HepG2 (cell line): ENCODE results near the gene IBA57. TPM values are rescaled to one million over a fixed set of nuclear protein-coding genes. Genes with fewer than 3 reads are reported as not detected.

ENCODE experiments used
- FOSL2 ChIP-seq: sonication (generic); formaldehyde crosslinking; IDR thresholded peaks from 2 replicates; pipeline ENCODE4 v1.4.0; 2020; ENCODE audit warnings: missing genetic modification reagents
- GATAD2A ChIP-seq: IDR thresholded peaks from 2 replicates; pipeline ENCODE4 v1.6.1; 2016
- HMG20B ChIP-seq: conservative IDR thresholded peaks from 2 replicates; pipeline ENCODE4 v1.6.1; 2016; ENCODE audit warnings: missing genetic modification reagents, missing compliant biosample characterization
- HOXA9 ChIP-seq: sonication (generic); formaldehyde crosslinking; IDR thresholded peaks from 2 replicates; pipeline ENCODE4 v1.8.1; 2022; ENCODE audit warnings: missing genetic modification reagents, mild to moderate bottlenecking, moderate library complexity, borderline replicate concordance
- KLF6 ChIP-seq: IDR thresholded peaks from 2 replicates; pipeline ENCODE4 v1.8.0; 2016; ENCODE audit warnings: missing biosample characterization, missing genetic modification reagents
- MAFK ChIP-seq, 2 experiments: IDR thresholded peaks in 1 of 2; conservative IDR thresholded peaks in 1 of 2; 2 replicates each; pipeline ENCODE4 v1.6.1; 2011; ENCODE audit warnings: improper control_type of control experiment in 2 of 2, low read length in 2 of 2
- MAZ ChIP-seq, 2 experiments: sonication (generic) in 1 of 2; formaldehyde crosslinking in 1 of 2; IDR thresholded peaks; 2 replicates each; pipeline versions ENCODE4 v1.5.0 to v1.6.1; 2012 to 2020; ENCODE audit warnings: low read depth in 2 of 2, mild to moderate bottlenecking in 2 of 2, borderline replicate concordance in 1 of 2, improper control_type of control experiment in 1 of 2, low read length in 1 of 2, missing genetic modification reagents in 1 of 2, moderate library complexity in 1 of 2
- NR2C2 ChIP-seq: sonication (generic); formaldehyde crosslinking; IDR thresholded peaks from 2 replicates; pipeline ENCODE4 v1.4.0; 2020; ENCODE audit warnings: missing genetic modification reagents, mild to moderate bottlenecking, moderate library complexity, borderline replicate concordance
- PAX8 ChIP-seq: sonication (generic); formaldehyde crosslinking; IDR thresholded peaks from 2 replicates; pipeline ENCODE4 v1.8.0; 2022; ENCODE audit warnings: mild to moderate bottlenecking, missing genetic modification reagents, borderline replicate concordance
- RAD51 ChIP-seq: fragments of 450-650 bp; IDR thresholded peaks from 2 replicates; pipeline ENCODE4 v1.6.1; 2016; ENCODE audit warnings: borderline replicate concordance
- REL ChIP-seq: sonication (generic); formaldehyde crosslinking; conservative IDR thresholded peaks from 2 replicates; pipeline ENCODE4 v1.8.0; 2022; ENCODE audit warnings: mild to moderate bottlenecking, missing genetic modification reagents, moderate library complexity
- XRCC5 ChIP-seq: fragments of 200-400 bp; formaldehyde crosslinking; optimal IDR thresholded peaks from 2 replicates; pipeline ENCODE3; 2017; ENCODE audit warnings: mild to moderate bottlenecking, low read length
- ZNF101 ChIP-seq: sonication (generic); formaldehyde crosslinking; IDR thresholded peaks from 2 replicates; pipeline ENCODE4 v1.4.0; 2020; ENCODE audit warnings: mild to moderate bottlenecking, low read depth, missing genetic modification reagents, borderline replicate concordance
- ZNF451 ChIP-seq: sonication (generic); formaldehyde crosslinking; IDR thresholded peaks from 2 replicates; pipeline ENCODE4 v1.5.0; 2020; ENCODE audit warnings: mild to moderate bottlenecking, missing genetic modification reagents
- ZNF615 ChIP-seq: sonication (generic); formaldehyde crosslinking; IDR thresholded peaks from 2 replicates; pipeline ENCODE4 v1.5.0; 2020; ENCODE audit warnings: mild to moderate bottlenecking, missing genetic modification reagents, borderline replicate concordance
- polyA plus RNA-seq, 8 experiments: library from polyadenylated mRNA; depleted of rRNA in 3 of 8; stranded (reverse) in 7 of 8; unstranded in 1 of 8; fragments of >200 nt; fragmentation: Illumina TruSeq in 4 of 8; extraction: Trizol in 4 of 8; gene quantifications; 2 replicates each; pipeline versions ENCODE4 v1.2.1 to v1.2.3, GENCODE V29; 2011 to 2016; ENCODE audit warnings: low read depth in 4 of 8, missing spikeins in 1 of 8, mixed read lengths in 1 of 8; ENCODE audit not compliant: insufficient read depth in 1 of 8
- total RNA-seq, 5 experiments: library from RNA; depleted of rRNA; stranded (reverse); fragments of >200 nt; fragmentation: Illumina TruSeq; extraction: Trizol; gene quantifications; 2 replicates each; pipeline ENCODE4 v1.2.3, GENCODE V29; 2016; ENCODE audit warnings: low read depth in 1 of 5
- TF ChIP-seq, protein P1 (sequence below): sonication (generic); formaldehyde crosslinking; conservative IDR thresholded peaks from 2 replicates; pipeline ENCODE4 v1.4.0; 2020; ENCODE audit warnings: mild to moderate bottlenecking, missing genetic modification reagents, moderate library complexity
- TF ChIP-seq, protein P2 (sequence below): sonication (generic); formaldehyde crosslinking; IDR thresholded peaks from 2 replicates; pipeline ENCODE4 v1.8.1; 2023; ENCODE audit warnings: missing genetic modification reagents, inconsistent platforms, borderline replicate concordance
- TF ChIP-seq, protein P3 (sequence below): sonication (generic); formaldehyde crosslinking; IDR thresholded peaks from 2 replicates; pipeline ENCODE4 v1.4.0; 2020; ENCODE audit warnings: missing genetic modification reagents
- TF ChIP-seq, protein P4 (sequence below): sonication (generic); formaldehyde crosslinking; IDR thresholded peaks from 2 replicates; pipeline ENCODE4 v1.8.0; 2022; ENCODE audit warnings: missing genetic modification reagents, mild to moderate bottlenecking, moderate library complexity, borderline replicate concordance

The IBA57 gene
- total and polyA plus RNA-seq, 2 of the 13 experiments (the other 11 are each of a cell fraction or from before 2014, with no cell fraction given) = 2.3 to 10.2 TPM

DNA sequence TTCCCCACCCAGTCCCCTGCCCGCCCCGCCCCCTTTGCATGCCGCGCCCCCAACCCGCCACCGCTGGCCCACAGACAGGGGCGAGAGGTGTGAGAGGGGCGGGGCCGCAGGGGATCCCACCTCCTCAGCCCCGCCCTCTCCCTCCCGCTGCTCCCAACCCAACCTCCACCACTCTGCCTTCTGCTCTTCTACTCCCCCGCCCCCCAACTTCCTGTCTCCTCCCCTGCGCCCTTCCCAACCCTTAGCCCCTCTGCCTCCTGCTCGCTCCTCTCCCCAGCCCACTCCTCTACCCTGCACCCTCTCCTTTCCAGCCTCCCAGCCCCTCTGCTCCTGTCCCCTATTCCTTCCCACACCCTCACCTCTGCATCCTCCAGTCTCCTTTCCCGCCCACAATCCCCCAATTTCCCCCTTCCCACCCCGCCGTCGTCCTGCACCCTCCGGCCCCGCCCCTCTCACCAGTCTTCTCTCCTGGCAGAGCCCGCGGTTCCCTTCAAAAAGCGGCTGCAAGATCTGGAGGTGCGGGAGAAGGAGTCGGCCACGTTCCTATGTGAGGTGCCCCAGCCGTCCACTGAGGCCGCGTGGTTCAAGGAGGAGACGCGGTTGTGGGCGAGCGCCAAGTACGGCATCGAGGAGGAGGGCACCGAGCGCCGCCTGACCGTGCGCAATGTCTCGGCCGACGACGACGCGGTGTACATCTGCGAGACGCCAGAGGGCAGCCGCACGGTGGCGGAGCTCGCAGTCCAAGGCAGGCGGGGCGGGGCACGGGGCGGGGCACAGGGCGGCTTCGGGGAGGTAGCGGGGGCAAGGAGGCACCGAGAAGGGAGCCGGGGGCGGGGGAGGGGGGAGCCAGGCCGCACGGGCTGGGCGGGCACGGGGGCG lies 47.6 kb downstream of the IBA57 start (continued):
- TF ChIP-seq, protein P1, sequence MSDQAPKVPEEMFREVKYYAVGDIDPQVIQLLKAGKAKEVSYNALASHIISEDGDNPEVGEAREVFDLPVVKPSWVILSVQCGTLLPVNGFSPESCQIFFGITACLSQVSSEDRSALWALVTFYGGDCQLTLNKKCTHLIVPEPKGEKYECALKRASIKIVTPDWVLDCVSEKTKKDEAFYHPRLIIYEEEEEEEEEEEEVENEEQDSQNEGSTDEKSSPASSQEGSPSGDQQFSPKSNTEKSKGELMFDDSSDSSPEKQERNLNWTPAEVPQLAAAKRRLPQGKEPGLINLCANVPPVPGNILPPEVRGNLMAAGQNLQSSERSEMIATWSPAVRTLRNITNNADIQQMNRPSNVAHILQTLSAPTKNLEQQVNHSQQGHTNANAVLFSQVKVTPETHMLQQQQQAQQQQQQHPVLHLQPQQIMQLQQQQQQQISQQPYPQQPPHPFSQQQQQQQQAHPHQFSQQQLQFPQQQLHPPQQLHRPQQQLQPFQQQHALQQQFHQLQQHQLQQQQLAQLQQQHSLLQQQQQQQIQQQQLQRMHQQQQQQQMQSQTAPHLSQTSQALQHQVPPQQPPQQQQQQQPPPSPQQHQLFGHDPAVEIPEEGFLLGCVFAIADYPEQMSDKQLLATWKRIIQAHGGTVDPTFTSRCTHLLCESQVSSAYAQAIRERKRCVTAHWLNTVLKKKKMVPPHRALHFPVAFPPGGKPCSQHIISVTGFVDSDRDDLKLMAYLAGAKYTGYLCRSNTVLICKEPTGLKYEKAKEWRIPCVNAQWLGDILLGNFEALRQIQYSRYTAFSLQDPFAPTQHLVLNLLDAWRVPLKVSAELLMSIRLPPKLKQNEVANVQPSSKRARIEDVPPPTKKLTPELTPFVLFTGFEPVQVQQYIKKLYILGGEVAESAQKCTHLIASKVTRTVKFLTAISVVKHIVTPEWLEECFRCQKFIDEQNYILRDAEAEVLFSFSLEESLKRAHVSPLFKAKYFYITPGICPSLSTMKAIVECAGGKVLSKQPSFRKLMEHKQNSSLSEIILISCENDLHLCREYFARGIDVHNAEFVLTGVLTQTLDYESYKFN = no peak
- TF ChIP-seq HMG20B (CRISPR knock-in tag) (no peak), NR2C2 (CRISPR knock-in tag) (no peak), FOSL2 (CRISPR knock-in tag) (no peak), ZNF101 (no peak), REL (CRISPR knock-in tag) (no peak), HOXA9 (CRISPR knock-in tag) (no peak), PAX8 (CRISPR knock-in tag) (no peak), XRCC5 (peak; percentile 45), ZNF615 (no peak), MAZ (IDR thresholded peaks at IDR 0.05; ENCODE audit: borderline replicate concordance, low read depth, low read length) (0 out of 2 replicates have a peak, but pooled peaks have one; percentile 30), MAZ (CRISPR knock-in tag; IDR thresholded peaks at IDR 0.05; ENCODE audit: low read depth) (peak; percentile 64; the same call in 1 of the 2 replicates), MAFK (conservative IDR thresholded peaks at IDR 0.05 in 1 of 2, IDR thresholded peaks at IDR 0.05 in 1 of 2; ENCODE audit: low read length in 2 of 2) (no peak), ZNF451 (CRISPR knock-in tag) (peak; percentile 61; the same call in 1 of the 2 replicates), GATAD2A (CRISPR knock-in tag) (0 out of 2 replicates have a peak, but pooled peaks have one; percentile 15), KLF6 (CRISPR knock-in tag) (no peak), RAD51 (no peak)
- TF ChIP-seq, protein P2, sequence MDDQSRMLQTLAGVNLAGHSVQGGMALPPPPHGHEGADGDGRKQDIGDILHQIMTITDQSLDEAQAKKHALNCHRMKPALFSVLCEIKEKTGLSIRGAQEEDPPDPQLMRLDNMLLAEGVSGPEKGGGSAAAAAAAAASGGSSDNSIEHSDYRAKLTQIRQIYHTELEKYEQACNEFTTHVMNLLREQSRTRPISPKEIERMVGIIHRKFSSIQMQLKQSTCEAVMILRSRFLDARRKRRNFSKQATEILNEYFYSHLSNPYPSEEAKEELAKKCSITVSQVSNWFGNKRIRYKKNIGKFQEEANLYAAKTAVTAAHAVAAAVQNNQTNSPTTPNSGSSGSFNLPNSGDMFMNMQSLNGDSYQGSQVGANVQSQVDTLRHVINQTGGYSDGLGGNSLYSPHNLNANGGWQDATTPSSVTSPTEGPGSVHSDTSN (CRISPR knock-in tag) = no peak
- TF ChIP-seq, protein P3, sequence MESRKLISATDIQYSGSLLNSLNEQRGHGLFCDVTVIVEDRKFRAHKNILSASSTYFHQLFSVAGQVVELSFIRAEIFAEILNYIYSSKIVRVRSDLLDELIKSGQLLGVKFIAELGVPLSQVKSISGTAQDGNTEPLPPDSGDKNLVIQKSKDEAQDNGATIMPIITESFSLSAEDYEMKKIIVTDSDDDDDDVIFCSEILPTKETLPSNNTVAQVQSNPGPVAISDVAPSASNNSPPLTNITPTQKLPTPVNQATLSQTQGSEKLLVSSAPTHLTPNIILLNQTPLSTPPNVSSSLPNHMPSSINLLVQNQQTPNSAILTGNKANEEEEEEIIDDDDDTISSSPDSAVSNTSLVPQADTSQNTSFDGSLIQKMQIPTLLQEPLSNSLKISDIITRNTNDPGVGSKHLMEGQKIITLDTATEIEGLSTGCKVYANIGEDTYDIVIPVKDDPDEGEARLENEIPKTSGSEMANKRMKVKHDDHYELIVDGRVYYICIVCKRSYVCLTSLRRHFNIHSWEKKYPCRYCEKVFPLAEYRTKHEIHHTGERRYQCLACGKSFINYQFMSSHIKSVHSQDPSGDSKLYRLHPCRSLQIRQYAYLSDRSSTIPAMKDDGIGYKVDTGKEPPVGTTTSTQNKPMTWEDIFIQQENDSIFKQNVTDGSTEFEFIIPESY = no peak
- TF ChIP-seq, protein P4, sequence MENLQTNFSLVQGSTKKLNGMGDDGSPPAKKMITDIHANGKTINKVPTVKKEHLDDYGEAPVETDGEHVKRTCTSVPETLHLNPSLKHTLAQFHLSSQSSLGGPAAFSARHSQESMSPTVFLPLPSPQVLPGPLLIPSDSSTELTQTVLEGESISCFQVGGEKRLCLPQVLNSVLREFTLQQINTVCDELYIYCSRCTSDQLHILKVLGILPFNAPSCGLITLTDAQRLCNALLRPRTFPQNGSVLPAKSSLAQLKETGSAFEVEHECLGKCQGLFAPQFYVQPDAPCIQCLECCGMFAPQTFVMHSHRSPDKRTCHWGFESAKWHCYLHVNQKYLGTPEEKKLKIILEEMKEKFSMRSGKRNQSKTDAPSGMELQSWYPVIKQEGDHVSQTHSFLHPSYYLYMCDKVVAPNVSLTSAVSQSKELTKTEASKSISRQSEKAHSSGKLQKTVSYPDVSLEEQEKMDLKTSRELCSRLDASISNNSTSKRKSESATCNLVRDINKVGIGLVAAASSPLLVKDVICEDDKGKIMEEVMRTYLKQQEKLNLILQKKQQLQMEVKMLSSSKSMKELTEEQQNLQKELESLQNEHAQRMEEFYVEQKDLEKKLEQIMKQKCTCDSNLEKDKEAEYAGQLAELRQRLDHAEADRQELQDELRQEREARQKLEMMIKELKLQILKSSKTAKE (CRISPR knock-in tag) = no peak
